ENCODE results near the gene ANGPT4. TPM values are rescaled to one million over a fixed set of nuclear protein-coding genes. Genes with fewer than 3 reads are reported as not detected.

The ANGPT4 gene
- total and polyA plus RNA-seq, 4 experiments from 2014 or later, result not detected

GRCh38 chr20:841568-842546, 74.3 kb downstream of the ANGPT4 start:
- H3K4me3 ChIP-seq (ENCODE audit: low read length in 2 of 2), result peak overlapping the region in 1 of 2 donors; percentile 43
- intact Hi-C loops (cut with micrococcal nuclease), result loop anchor here (10.0 kb wide), 2 partner anchors 553 to 623 kb away; partner anchors contain the start of genes FKBP1A and NSFL1C
- Mint-ChIP-seq H3K27ac (peak overlapping the region in 2 of 7 donors; percentile 51 to 83), H3K36me3 (peaks cover 4 to 11% of the 10 kb centered on the region in 2 donors), H3K4me1 (peaks cover 25 to 73% (median 47%) of the 10 kb centered on the region in 4 donors), H3K4me3 (peak overlapping the region; percentile 42 to 73 (median 65)), H3K27me3 (no peaks in the 10 kb centered on the region), H3K9me3 (no peaks in the 10 kb centered on the region)
- no peaks in the 10 kb centered on the region for H3K27me3 ChIP-seq (ENCODE audit: insufficient read depth, low read length)
- ChIA-PET POLR2A (ENCODE audit: partially characterized antibody) (interaction anchor here (1.0 kb wide), 2 partner anchors 8 to 10 kb away, joined by 3 read pairs; partner anchors contain the start of gene FAM110A), CTCF (ENCODE audit: partially characterized antibody) (interaction anchor here (1.1 kb wide), 1 partner anchor 9 kb away, joined by 3 read pairs; no protein-coding TSS in a partner anchor)
- H3K9me3 ChIP-seq (ENCODE audit: control insufficient read depth in 1 of 2, low read length in 2 of 2), result no peaks in the 10 kb centered on the region
- DNase-seq, result no peak
- H3K27ac ChIP-seq (ENCODE audit: low read depth, low read length), result peak overlapping the region; percentile 14
- peaks cover 64% of the 10 kb centered on the region for H3K4me1 ChIP-seq (ENCODE audit: insufficient read depth, low read length)
- H3K36me3 ChIP-seq (ENCODE audit: insufficient read depth, low read length), result no peaks in the 10 kb centered on the region

- no peak for DNase-seq
- Mint-ChIP-seq H3K27ac (peak overlapping the region in 3 of 7 donors; percentile 42 to 82 (median 61)), H3K27me3 (no peaks in the 10 kb centered on the region), H3K4me1 (peaks cover 25 to 73% (median 46%) of the 10 kb centered on the region in 4 donors), H3K9me3 (no peaks in the 10 kb centered on the region), H3K36me3 (peaks cover 4 to 11% of the 10 kb centered on the region in 2 donors), H3K4me3 (peak overlapping the region; percentile 36 to 73 (median 63))
- H3K4me1 ChIP-seq (ENCODE audit: insufficient read depth, low read length), result peaks cover 64% of the 10 kb centered on the region
- no peaks in the 10 kb centered on the region for H3K9me3 ChIP-seq (ENCODE audit: control insufficient read depth in 1 of 2, low read length in 2 of 2)
- no peaks in the 10 kb centered on the region for H3K27me3 ChIP-seq (ENCODE audit: insufficient read depth, low read length)
- intact Hi-C loops (cut with micrococcal nuclease), result loop anchor here (10.0 kb wide), 2 partner anchors 554 to 624 kb away; partner anchors contain the start of genes FKBP1A and NSFL1C
- H3K36me3 ChIP-seq (ENCODE audit: insufficient read depth, low read length), result no peaks in the 10 kb centered on the region
- ChIA-PET CTCF (ENCODE audit: partially characterized antibody) (interaction anchor here (1.1 kb wide), 1 partner anchor 8 kb away, joined by 3 read pairs; no protein-coding TSS in a partner anchor), POLR2A (ENCODE audit: partially characterized antibody) (interaction anchor here (1.0 kb wide), 1 partner anchor 11 kb away, joined by 3 read pairs; no protein-coding TSS in a partner anchor)
- H3K4me3 ChIP-seq (ENCODE audit: low read length in 2 of 2), result peak overlapping the region in 1 of 2 donors; percentile 43
- peak overlapping the region; percentile 14 for H3K27ac ChIP-seq (ENCODE audit: low read depth, low read length)
Observed at GRCh38 chr20:840858-841567, 75.1 kb downstream of the ANGPT4 start.

GRCh38 chr20:840503-840857, 75.7 kb downstream of the ANGPT4 start:
- peak overlapping the region in 7 of 8 donors; percentile 55 to 73 (median 64) for H3K4me3 Mint-ChIP-seq
- Histone ChIP-seq H3K27me3 (ENCODE audit: insufficient read depth, low read length) (no peaks in the 10 kb centered on the region), H3K4me1 (ENCODE audit: insufficient read depth, low read length) (peaks cover 64% of the 10 kb centered on the region), H3K27ac (ENCODE audit: low read depth, low read length) (no peak overlapping the region), H3K9me3 (ENCODE audit: control insufficient read depth in 1 of 2, low read length in 2 of 2) (no peaks in the 10 kb centered on the region), H3K36me3 (ENCODE audit: insufficient read depth, low read length) (no peaks in the 10 kb centered on the region), H3K4me3 (ENCODE audit: low read length in 2 of 2) (no peak overlapping the region)
- H3K36me3 Mint-ChIP-seq, result peaks cover 4 to 11% of the 10 kb centered on the region in 2 donors
- DNase-seq, result no peak
- peaks cover 27 to 73% (median 46%) of the 10 kb centered on the region in 4 donors for H3K4me1 Mint-ChIP-seq
- H3K27me3 Mint-ChIP-seq, result no peaks in the 10 kb centered on the region
- intact Hi-C loops (cut with micrococcal nuclease), result loop anchor here (10.0 kb wide), 2 partner anchors 554 to 624 kb away; partner anchors contain the start of genes FKBP1A and NSFL1C
- CTCF ChIA-PET (ENCODE audit: partially characterized antibody), result no interaction called here
- H3K9me3 Mint-ChIP-seq, result no peaks in the 10 kb centered on the region
- POLR2A ChIA-PET (ENCODE audit: partially characterized antibody), result no interaction called here
- H3K27ac Mint-ChIP-seq, result peak overlapping the region in 3 of 7 donors; percentile 42 to 82 (median 61)

GRCh38 chr20:839626-840025, 76.5 kb downstream of the ANGPT4 start:
- POLR2A ChIA-PET (ENCODE audit: partially characterized antibody), result no interaction called here
- peak overlapping the region in 2 of 7 donors; percentile 32 to 70 for H3K27ac Mint-ChIP-seq

GRCh38 chr20:839015-839414, 77.1 kb downstream of the ANGPT4 start:
- DNase-seq, result no peak
- no peaks in the 10 kb centered on the region for H3K9me3 Mint-ChIP-seq
- intact Hi-C loops (cut with micrococcal nuclease), result no loop called here
- POLR2A ChIA-PET (ENCODE audit: partially characterized antibody), result interaction anchor here (1.6 kb wide), 1 partner anchor 8 kb away, joined by 6 read pairs; no protein-coding TSS in a partner anchor
- H3K36me3 ChIP-seq (ENCODE audit: insufficient read depth, low read length), result no peaks in the 10 kb centered on the region
- CTCF ChIA-PET (ENCODE audit: partially characterized antibody), result interaction anchor here (3.0 kb wide), 1 partner anchor 8 kb away, joined by 17 read pairs; no protein-coding TSS in a partner anchor
- H3K4me1 ChIP-seq (ENCODE audit: insufficient read depth, low read length), result peaks cover 71% of the 10 kb centered on the region
- H3K4me3 Mint-ChIP-seq, result no peak overlapping the region
- no peak overlapping the region for H3K27ac ChIP-seq (ENCODE audit: low read depth, low read length)
- H3K4me1 Mint-ChIP-seq, result peaks cover 32 to 77% (median 53%) of the 10 kb centered on the region in 4 donors
- no peaks in the 10 kb centered on the region for H3K9me3 ChIP-seq (ENCODE audit: control insufficient read depth in 1 of 2, low read length in 2 of 2)
- H3K27me3 Mint-ChIP-seq, result no peaks in the 10 kb centered on the region
- H3K27me3 ChIP-seq (ENCODE audit: insufficient read depth, low read length), result no peaks in the 10 kb centered on the region
- H3K27ac Mint-ChIP-seq, result no peak overlapping the region
- peaks cover 4 to 6% of the 10 kb centered on the region in 2 donors for H3K36me3 Mint-ChIP-seq
- no peak overlapping the region for H3K4me3 ChIP-seq (ENCODE audit: low read length in 2 of 2)

More at GRCh38 chr20:839626-840025, 76.5 kb downstream of the ANGPT4 start:
- H3K4me1 ChIP-seq (ENCODE audit: insufficient read depth, low read length), result peaks cover 70% of the 10 kb centered on the region
- intact Hi-C loops (cut with micrococcal nuclease), result loop anchor here (10.0 kb wide), 2 partner anchors 555 to 625 kb away; partner anchors contain the start of genes FKBP1A and NSFL1C
- H3K27ac ChIP-seq (ENCODE audit: low read depth, low read length), result no peak overlapping the region
- no peaks in the 10 kb centered on the region for H3K9me3 Mint-ChIP-seq
- H3K9me3 ChIP-seq (ENCODE audit: control insufficient read depth in 1 of 2, low read length in 2 of 2), result no peaks in the 10 kb centered on the region
- H3K36me3 ChIP-seq (ENCODE audit: insufficient read depth, low read length), result no peaks in the 10 kb centered on the region
- CTCF ChIA-PET (ENCODE audit: partially characterized antibody), result interaction anchor here (3.0 kb wide), 1 partner anchor 8 kb away, joined by 17 read pairs; no protein-coding TSS in a partner anchor
- H3K4me3 ChIP-seq (ENCODE audit: low read length in 2 of 2), result no peak overlapping the region
- DNase-seq, result no peak
- peak overlapping the region in 3 of 8 donors; percentile 21 to 36 (median 30) for H3K4me3 Mint-ChIP-seq
- H3K27me3 ChIP-seq (ENCODE audit: insufficient read depth, low read length), result no peaks in the 10 kb centered on the region
- H3K36me3 Mint-ChIP-seq, result peaks cover 4 to 9% of the 10 kb centered on the region in 2 donors
- no peaks in the 10 kb centered on the region for H3K27me3 Mint-ChIP-seq
- H3K4me1 Mint-ChIP-seq, result peaks cover 32 to 77% (median 52%) of the 10 kb centered on the region in 4 donors

- peaks cover 45% of the 10 kb centered on the region for H3K4me1 ChIP-seq (ENCODE audit: insufficient read depth, low read length)
- no peak overlapping the region for H3K4me3 ChIP-seq (ENCODE audit: low read length in 2 of 2)
Observed at GRCh38 chr20:836190-836589, 79.9 kb downstream of the ANGPT4 start.

More at GRCh38 chr20:836190-836589, 79.9 kb downstream of the ANGPT4 start:
- no peaks in the 10 kb centered on the region for H3K27me3 Mint-ChIP-seq
- H3K9me3 Mint-ChIP-seq, result no peaks in the 10 kb centered on the region
- Histone ChIP-seq H3K27me3 (ENCODE audit: insufficient read depth, low read length) (no peaks in the 10 kb centered on the region), H3K36me3 (ENCODE audit: insufficient read depth, low read length) (no peaks in the 10 kb centered on the region), H3K27ac (ENCODE audit: low read depth, low read length) (no peak overlapping the region), H3K9me3 (ENCODE audit: control insufficient read depth in 1 of 2, low read length in 2 of 2) (no peaks in the 10 kb centered on the region)
- H3K4me3 Mint-ChIP-seq, result peak overlapping the region in 5 of 8 donors; percentile 14 to 81 (median 47)
- no peak for DNase-seq
- intact Hi-C loops (cut with micrococcal nuclease), result no loop called here
- ChIA-PET CTCF (ENCODE audit: partially characterized antibody) (interaction anchor here (1.4 to 2.6 kb wide), 2 partner anchors 10 to 119 kb away, joined by 5 to 8 read pairs; no protein-coding TSS in a partner anchor), POLR2A (ENCODE audit: partially characterized antibody) (interaction anchor here (4.9 kb wide), 1 partner anchor 10 kb away, joined by 130 read pairs; no protein-coding TSS in a partner anchor)
- H3K27ac Mint-ChIP-seq, result peak overlapping the region in 4 of 7 donors; percentile 36 to 95 (median 61)
- H3K4me1 Mint-ChIP-seq, result peaks cover 31 to 71% (median 45%) of the 10 kb centered on the region in 4 donors
- peaks cover 4 to 8% of the 10 kb centered on the region in 2 donors for H3K36me3 Mint-ChIP-seq
